HEK293 (cell line): ENCODE results near the gene DNAH7.

ENCODE experiments used
- CTCF ChIA-PET: fragments of 350-600 bp; formaldehyde crosslinking; extraction: SDS; loops from one replicate; lab custom pipeline; 2021; ENCODE audit warnings: antibody characterized with exemption; lab: Yijun Ruan, JAX
- POLR2A ChIA-PET: fragments of 300-600 bp; formaldehyde crosslinking; extraction: SDS; loops from one replicate; lab custom pipeline; 2020; ENCODE audit warnings: antibody characterized with exemption, inconsistent platforms; lab: Yijun Ruan, JAX
- H3K27ac ChIP-seq: fragments of 200-500 bp; sonication (Bioruptor generic); 2 replicates; pipeline ENCODE4 v1.5.1; 2014; ENCODE audit warnings: low read depth, low read length, control low read depth, inconsistent platforms; ENCODE audit errors: extremely low read depth
- H3K36me3 ChIP-seq, 2 experiments: fragments of 200-500 bp in 1 of 2; sonication (Bioruptor generic) in 1 of 2; 1 replicate in 1 of 2; 2 replicates in 1 of 2; pipeline ENCODE4 v1.5.1; 2014 to 2017; ENCODE audit warnings: inconsistent platforms in 2 of 2, low read length in 2 of 2; ENCODE audit not compliant: control insufficient read depth in 2 of 2, insufficient read depth in 1 of 2
- H3K4me1 ChIP-seq: fragments of 200-500 bp; sonication (Bioruptor generic); 2 replicates; pipeline ENCODE4 v1.5.1; 2014; ENCODE audit warnings: mild to moderate bottlenecking, low read length, inconsistent platforms; ENCODE audit not compliant: control insufficient read depth, insufficient read depth
- H3K4me3 ChIP-seq: 2 replicates; pipeline ENCODE4 v1.5.1; 2011; ENCODE audit warnings: low read depth, mild to moderate bottlenecking, control low read depth, low read length, moderate library complexity
- H3K9me3 ChIP-seq: fragments of 200-500 bp; sonication (Bioruptor generic); 2 replicates; pipeline ENCODE4 v1.5.1; 2014; ENCODE audit warnings: low read depth, low read length, inconsistent platforms; ENCODE audit not compliant: control insufficient read depth, insufficient read depth
- ATF2 ChIP-seq: fragments of 450-650 bp; formaldehyde crosslinking; IDR thresholded peaks from 2 replicates; pipeline ENCODE4 v1.5.1; 2016; ENCODE audit warnings: missing biosample characterization, missing genetic modification characterization, low read depth
- BCL11B ChIP-seq: fragments of 450-650 bp; formaldehyde crosslinking; IDR thresholded peaks from 2 replicates; pipeline ENCODE4 v1.5.1; 2016; ENCODE audit warnings: low read depth, missing biosample characterization, missing genetic modification characterization
- HOXD13 ChIP-seq: sonication (generic); formaldehyde crosslinking; IDR thresholded peaks from 2 replicates; pipeline ENCODE4 v1.8.0; 2022; ENCODE audit warnings: missing genetic modification reagents, borderline replicate concordance
- SCRT2 ChIP-seq: fragments of 450-650 bp; formaldehyde crosslinking; IDR thresholded peaks from 2 replicates; pipeline ENCODE4 v1.5.1; 2016; ENCODE audit warnings: missing biosample characterization, missing genetic modification characterization
- WT1 ChIP-seq: fragments of 450-650 bp; formaldehyde crosslinking; IDR thresholded peaks from 2 replicates; pipeline ENCODE4 v1.5.1; 2016; ENCODE audit warnings: missing biosample characterization, missing genetic modification characterization
- YY2 ChIP-seq: fragments of 450-650 bp; formaldehyde crosslinking; IDR thresholded peaks from 2 replicates; pipeline ENCODE4 v1.5.1; 2016; ENCODE audit warnings: missing biosample characterization, missing genetic modification characterization
- ZBTB8A ChIP-seq: fragments of 450-650 bp; formaldehyde crosslinking; IDR thresholded peaks from 2 replicates; pipeline ENCODE4 v1.5.1; 2016; ENCODE audit warnings: missing biosample characterization, missing genetic modification characterization
- ZNF112 ChIP-seq: fragments of 450-650 bp; formaldehyde crosslinking; IDR thresholded peaks from 2 replicates; pipeline ENCODE4 v1.5.0; 2017; ENCODE audit warnings: missing biosample characterization, missing genetic modification characterization
- ZNF121 ChIP-seq: fragments of 450-650 bp; formaldehyde crosslinking; IDR thresholded peaks from 2 replicates; pipeline ENCODE4 v1.5.1; 2016; ENCODE audit warnings: missing biosample characterization, missing genetic modification characterization
- ZNF148 ChIP-seq: fragments of 450-650 bp; formaldehyde crosslinking; IDR thresholded peaks from 2 replicates; pipeline ENCODE4 v1.5.0; 2017; ENCODE audit warnings: missing biosample characterization, missing genetic modification characterization, borderline replicate concordance
- ZNF175 ChIP-seq: fragments of 450-650 bp; formaldehyde crosslinking; IDR thresholded peaks from 2 replicates; pipeline ENCODE4 v1.5.1; 2016; ENCODE audit warnings: missing biosample characterization, missing genetic modification characterization
- ZNF248 ChIP-seq: fragments of 450-650 bp; formaldehyde crosslinking; IDR thresholded peaks from 2 replicates; pipeline ENCODE4 v1.5.1; 2017; ENCODE audit warnings: missing biosample characterization, missing genetic modification characterization
- ZNF292 ChIP-seq: fragments of 450-650 bp; formaldehyde crosslinking; IDR thresholded peaks from 2 replicates; pipeline ENCODE4 v1.5.1; 2016; ENCODE audit warnings: low read depth, missing biosample characterization, missing genetic modification characterization, borderline replicate concordance
- ZNF354C ChIP-seq: fragments of 450-650 bp; formaldehyde crosslinking; IDR thresholded peaks from 2 replicates; pipeline ENCODE4 v1.5.1; 2016; ENCODE audit warnings: missing biosample characterization, missing genetic modification characterization, low read depth, borderline replicate concordance
- ZNF366 ChIP-seq: fragments of 450-650 bp; formaldehyde crosslinking; conservative IDR thresholded peaks from 2 replicates; pipeline ENCODE4 v1.5.1; 2016; ENCODE audit warnings: missing biosample characterization, missing genetic modification characterization
- ZNF394 ChIP-seq: fragments of 450-650 bp; formaldehyde crosslinking; IDR thresholded peaks from 2 replicates; pipeline ENCODE4 v1.5.1; 2016; ENCODE audit warnings: missing biosample characterization, missing genetic modification characterization, mild to moderate bottlenecking, moderate library complexity, borderline replicate concordance
- ZNF433 ChIP-seq: fragments of 450-650 bp; formaldehyde crosslinking; IDR thresholded peaks from 2 replicates; pipeline ENCODE4 v1.5.1; 2016; ENCODE audit warnings: missing biosample characterization, missing genetic modification characterization, low read depth
- ZNF580 ChIP-seq: fragments of 450-650 bp; formaldehyde crosslinking; IDR thresholded peaks from 2 replicates; pipeline ENCODE4 v1.5.1; 2016; ENCODE audit warnings: missing biosample characterization, missing genetic modification characterization
- ZNF600 ChIP-seq: fragments of 450-650 bp; formaldehyde crosslinking; IDR thresholded peaks from 2 replicates; pipeline ENCODE4 v1.5.1; 2016; ENCODE audit warnings: missing biosample characterization, missing genetic modification characterization
- ZNF658 ChIP-seq: fragments of 450-650 bp; formaldehyde crosslinking; IDR thresholded peaks from 2 replicates; pipeline ENCODE4; 2016; ENCODE audit warnings: missing biosample characterization, missing genetic modification characterization
- ZNF701 ChIP-seq: fragments of 450-650 bp; formaldehyde crosslinking; IDR thresholded peaks from 2 replicates; pipeline ENCODE4 v1.5.1; 2016; ENCODE audit warnings: missing biosample characterization, missing genetic modification characterization
- TF ChIP-seq, protein P1 (sequence below): fragments of 450-650 bp; formaldehyde crosslinking; IDR thresholded peaks from 2 replicates; pipeline ENCODE4 v1.5.1; 2016; ENCODE audit warnings: missing biosample characterization, missing genetic modification characterization
- TF ChIP-seq, protein P2 (sequence below): fragments of 450-650 bp; formaldehyde crosslinking; IDR thresholded peaks from 2 replicates; pipeline ENCODE4 v1.5.1; 2017; ENCODE audit warnings: missing biosample characterization, missing genetic modification characterization
- TF ChIP-seq, protein P3 (sequence below): fragments of 450-650 bp; formaldehyde crosslinking; conservative IDR thresholded peaks from 2 replicates; pipeline ENCODE4 v1.5.1; 2016; ENCODE audit warnings: low read depth, missing biosample characterization, missing genetic modification characterization

DNAH7 gene

GRCh38 chr2:195793881-195794280, 274.8 kb downstream of the DNAH7 start (continued):
- TF ChIP-seq ZNF112 (tag by site-specific recombination), result no peak
- no peak for TF ChIP-seq YY2
- no peak for TF ChIP-seq ZNF701 (tag by site-specific recombination)
- TF ChIP-seq, protein P1, sequence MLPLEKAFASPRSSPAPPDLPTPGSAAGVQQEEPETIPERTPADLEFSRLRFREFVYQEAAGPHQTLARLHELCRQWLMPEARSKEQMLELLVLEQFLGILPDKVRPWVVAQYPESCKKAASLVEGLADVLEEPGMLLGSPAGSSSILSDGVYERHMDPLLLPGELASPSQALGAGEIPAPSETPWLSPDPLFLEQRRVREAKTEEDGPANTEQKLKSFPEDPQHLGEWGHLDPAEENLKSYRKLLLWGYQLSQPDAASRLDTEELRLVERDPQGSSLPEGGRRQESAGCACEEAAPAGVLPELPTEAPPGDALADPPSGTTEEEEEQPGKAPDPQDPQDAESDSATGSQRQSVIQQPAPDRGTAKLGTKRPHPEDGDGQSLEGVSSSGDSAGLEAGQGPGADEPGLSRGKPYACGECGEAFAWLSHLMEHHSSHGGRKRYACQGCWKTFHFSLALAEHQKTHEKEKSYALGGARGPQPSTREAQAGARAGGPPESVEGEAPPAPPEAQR (tag by site-specific recombination), result no peak

GRCh38 chr2:195782156-195782555, 286.5 kb downstream of the DNAH7 start:
- CTCF ChIA-PET, result interaction anchor here (0.7 kb wide), 1 partner anchor 18 kb away, joined by 3 read pairs; no protein-coding TSS in a partner anchor
- no peak overlapping the region for H3K4me3 ChIP-seq
- no peaks in the 10 kb centered on the region for H3K4me1 ChIP-seq
- no peak overlapping the region for H3K27ac ChIP-seq
- no peak for TF ChIP-seq ZNF580 (tag by site-specific recombination)
- TF ChIP-seq ZNF292, result no peak
- TF ChIP-seq SCRT2 (tag by site-specific recombination), result no peak
- TF ChIP-seq ZNF121 (tag by site-specific recombination), result no peak
- TF ChIP-seq ZBTB8A (tag by site-specific recombination), result no peak
- no peak for TF ChIP-seq ZNF354C (tag by site-specific recombination)
- TF ChIP-seq ZNF112 (tag by site-specific recombination), result no peak
- TF ChIP-seq ZNF366 (tag by site-specific recombination), result no peak
- no peak for TF ChIP-seq ZNF148 (tag by site-specific recombination)
- TF ChIP-seq ATF2 (tag by site-specific recombination), result no peak
- TF ChIP-seq ZNF248 (tag by site-specific recombination), result no peak
- POLR2A ChIA-PET, result no interaction called here
- no peaks in the 10 kb centered on the region for H3K9me3 ChIP-seq
- H3K36me3 ChIP-seq, result no peaks in the 10 kb centered on the region

DNA sequence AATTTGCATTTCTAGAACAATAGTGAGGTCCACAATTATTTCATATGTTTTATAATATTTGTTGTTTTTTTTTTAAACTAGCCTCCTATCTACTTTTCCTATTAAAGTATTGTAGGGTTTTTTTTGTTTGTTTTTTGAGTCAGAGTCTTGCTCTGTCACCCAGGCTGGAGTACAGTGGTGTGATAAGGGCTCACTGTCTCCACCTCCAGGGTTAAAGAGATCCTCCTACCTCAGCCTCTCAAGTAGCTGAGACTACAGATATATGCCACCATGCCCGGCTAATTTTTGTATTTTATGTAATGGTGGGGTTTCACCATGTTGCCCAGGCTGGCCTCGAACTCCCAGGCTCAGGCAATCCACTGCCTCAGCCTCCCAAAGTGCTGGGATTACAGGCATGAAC, 289.1 kb downstream of the DNAH7 start:
- Histone ChIP-seq H3K4me3 (no peak overlapping the region), H3K36me3 (no peaks in the 10 kb centered on the region), H3K9me3 (no peaks in the 10 kb centered on the region), H3K4me1 (no peaks in the 10 kb centered on the region), H3K27ac (no peak overlapping the region)
- ChIA-PET POLR2A (interaction anchor here (0.6 kb wide), 1 partner anchor 1595 kb away, joined by 4 read pairs; no protein-coding TSS in a partner anchor), CTCF (no interaction called here)
- TF ChIP-seq, protein P2, sequence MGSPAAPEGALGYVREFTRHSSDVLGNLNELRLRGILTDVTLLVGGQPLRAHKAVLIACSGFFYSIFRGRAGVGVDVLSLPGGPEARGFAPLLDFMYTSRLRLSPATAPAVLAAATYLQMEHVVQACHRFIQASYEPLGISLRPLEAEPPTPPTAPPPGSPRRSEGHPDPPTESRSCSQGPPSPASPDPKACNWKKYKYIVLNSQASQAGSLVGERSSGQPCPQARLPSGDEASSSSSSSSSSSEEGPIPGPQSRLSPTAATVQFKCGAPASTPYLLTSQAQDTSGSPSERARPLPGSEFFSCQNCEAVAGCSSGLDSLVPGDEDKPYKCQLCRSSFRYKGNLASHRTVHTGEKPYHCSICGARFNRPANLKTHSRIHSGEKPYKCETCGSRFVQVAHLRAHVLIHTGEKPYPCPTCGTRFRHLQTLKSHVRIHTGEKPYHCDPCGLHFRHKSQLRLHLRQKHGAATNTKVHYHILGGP (tag by site-specific recombination), result no peak
- TF ChIP-seq WT1 (tag by site-specific recombination) (no peak), ZNF600 (tag by site-specific recombination) (no peak), ZNF433 (tag by site-specific recombination) (no peak), ZNF658 (no peak), BCL11B (tag by site-specific recombination) (no peak), HOXD13 (CRISPR knock-in tag) (no peak), ZNF394 (tag by site-specific recombination) (no peak), ZNF175 (no peak)
- TF ChIP-seq, protein P3, sequence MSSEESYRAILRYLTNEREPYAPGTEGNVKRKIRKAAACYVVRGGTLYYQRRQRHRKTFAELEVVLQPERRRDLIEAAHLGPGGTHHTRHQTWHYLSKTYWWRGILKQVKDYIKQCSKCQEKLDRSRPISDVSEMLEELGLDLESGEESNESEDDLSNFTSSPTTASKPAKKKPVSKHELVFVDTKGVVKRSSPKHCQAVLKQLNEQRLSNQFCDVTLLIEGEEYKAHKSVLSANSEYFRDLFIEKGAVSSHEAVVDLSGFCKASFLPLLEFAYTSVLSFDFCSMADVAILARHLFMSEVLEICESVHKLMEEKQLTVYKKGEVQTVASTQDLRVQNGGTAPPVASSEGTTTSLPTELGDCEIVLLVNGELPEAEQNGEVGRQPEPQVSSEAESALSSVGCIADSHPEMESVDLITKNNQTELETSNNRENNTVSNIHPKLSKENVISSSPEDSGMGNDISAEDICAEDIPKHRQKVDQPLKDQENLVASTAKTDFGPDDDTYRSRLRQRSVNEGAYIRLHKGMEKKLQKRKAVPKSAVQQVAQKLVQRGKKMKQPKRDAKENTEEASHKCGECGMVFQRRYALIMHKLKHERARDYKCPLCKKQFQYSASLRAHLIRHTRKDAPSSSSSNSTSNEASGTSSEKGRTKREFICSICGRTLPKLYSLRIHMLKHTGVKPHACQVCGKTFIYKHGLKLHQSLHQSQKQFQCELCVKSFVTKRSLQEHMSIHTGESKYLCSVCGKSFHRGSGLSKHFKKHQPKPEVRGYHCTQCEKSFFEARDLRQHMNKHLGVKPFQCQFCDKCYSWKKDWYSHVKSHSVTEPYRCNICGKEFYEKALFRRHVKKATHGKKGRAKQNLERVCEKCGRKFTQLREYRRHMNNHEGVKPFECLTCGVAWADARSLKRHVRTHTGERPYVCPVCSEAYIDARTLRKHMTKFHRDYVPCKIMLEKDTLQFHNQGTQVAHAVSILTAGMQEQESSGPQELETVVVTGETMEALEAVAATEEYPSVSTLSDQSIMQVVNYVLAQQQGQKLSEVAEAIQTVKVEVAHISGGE (tag by site-specific recombination), result no peak
